Measurements from ENCODE around the gene RRAS2. TPM values are rescaled to one million over a fixed set of nuclear protein-coding genes. Genes with fewer than 3 reads are reported as not detected.
"Not testable (repeated sequence)": the region's sequence is repeated elsewhere in the genome, so short reads cannot be mapped to it uniquely, and the experiment has no call there.

Gene RRAS2
- total RNA-seq, 1 donor from 2014 or later: 58.3 TPM

DNA sequence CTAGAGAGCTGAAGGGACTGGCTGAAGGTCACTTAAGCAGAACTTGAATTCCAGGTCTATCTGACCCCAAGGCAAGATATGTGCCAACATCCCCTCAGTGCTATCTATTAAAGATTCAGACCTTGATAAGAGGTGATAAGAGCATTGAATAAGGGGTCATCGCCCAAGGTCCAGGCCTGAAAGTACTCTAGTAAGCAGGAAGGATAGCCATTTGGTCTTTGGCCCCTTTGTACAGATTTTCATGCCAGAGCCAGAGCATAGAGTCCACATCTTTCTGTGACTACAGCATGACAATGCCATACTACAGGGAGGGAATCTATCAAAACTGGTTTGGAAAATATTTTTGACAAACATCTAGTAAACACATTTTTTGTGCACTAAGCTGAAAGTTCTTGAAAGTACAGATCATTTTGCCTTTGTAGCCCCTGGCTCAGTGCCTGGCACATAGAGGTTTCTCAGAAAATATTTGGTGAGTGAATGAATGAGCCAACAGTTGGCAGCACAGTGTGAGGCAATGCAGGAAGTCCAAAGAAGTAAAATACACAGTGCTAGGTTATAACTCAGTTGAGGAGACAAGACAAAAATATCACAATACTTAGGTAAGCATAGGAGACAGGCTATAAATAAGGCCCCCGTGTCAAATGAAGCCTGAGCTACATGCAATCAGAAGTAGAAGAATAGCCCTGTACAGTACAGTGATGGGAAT, 15.1 kb upstream of the RRAS2 start:
- no peak for DNase-seq (ENCODE audit: low spot score in 2 of 2)
- no peak for FAIRE-seq

DNA sequence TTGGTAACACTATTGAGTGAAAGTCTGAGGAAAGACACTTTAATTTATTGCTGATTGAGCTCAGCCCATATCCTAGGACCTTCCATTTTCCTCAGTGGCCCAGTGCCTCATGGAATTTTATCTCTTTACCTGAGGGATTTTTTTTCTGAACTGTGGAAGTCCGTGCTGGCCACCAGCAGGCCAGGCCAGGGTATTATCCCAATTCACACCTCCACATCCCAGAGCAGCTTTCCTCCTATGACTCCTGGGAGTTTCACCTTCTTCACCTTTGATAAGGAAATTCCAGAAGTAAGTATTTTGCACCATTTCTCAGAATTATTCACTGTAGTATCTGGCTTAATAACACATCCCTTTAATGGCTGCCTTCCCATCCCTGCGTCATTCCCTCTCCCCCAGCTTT, 13.0 kb upstream of the RRAS2 start:
- FAIRE-seq (no peak), DNase-seq (ENCODE audit: low spot score in 2 of 2) (no peak)

DNA sequence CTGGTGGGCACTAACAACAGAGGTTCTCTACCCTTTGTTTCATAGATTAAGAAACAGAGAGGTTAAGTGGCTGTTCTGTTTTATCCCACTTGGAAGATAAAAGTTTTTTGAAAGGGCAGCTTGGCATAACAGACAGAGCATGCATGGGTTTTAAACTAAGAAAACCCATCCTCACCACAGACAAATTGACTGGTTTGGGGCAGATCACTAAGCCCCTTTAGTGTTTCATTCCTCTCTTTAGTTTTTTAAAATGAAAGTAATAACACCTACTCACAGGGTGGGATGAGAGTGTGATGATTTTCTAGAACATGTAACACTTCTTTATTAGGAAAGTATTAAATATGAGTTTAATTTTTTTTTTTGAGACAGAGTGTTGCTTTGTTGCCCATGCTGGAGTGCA, 12.3 kb upstream of the RRAS2 start:
- no peak for DNase-seq (ENCODE audit: low spot score in 2 of 2)
- FAIRE-seq: no peak

DNA sequence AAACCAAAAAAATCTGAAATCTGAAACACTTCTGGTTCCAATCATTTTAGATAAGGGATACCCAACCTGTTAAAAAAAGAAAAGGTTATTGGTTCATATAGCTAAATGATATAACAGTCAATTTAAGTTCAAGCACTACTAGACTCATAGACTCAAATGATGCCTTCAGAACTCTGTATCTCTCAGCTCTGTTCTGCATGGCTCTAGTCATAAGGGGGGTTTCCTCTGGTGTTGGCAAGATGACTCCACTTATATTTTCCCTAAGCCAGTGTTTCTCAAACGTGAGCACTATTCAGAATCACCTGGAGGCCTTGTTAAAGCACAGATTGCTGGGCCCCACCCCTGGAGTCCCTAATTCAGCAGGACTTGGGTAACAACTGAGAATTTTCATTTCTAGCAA, 11.5 kb upstream of the RRAS2 start:
- DNase-seq (ENCODE audit: low spot score in 2 of 2) (no peak), FAIRE-seq (no peak)

DNA sequence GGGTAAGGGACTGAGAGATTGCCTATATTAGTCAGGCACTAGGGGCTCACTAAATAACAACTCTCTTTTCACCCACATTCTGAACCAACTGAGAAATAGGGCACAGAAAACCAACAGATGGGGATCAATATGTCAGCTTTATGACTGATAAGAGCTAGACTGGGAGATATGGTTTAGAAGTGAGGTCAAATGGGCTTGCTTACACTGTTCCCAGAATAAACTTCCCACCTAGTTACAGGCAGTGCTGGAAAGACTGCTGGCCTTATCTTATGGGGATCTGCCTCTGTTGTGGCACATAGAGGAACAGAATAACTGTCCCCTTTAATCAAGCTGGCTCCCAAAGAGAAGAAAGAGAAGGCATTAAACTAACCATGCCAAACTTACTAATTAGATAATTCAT, 10.6 kb upstream of the RRAS2 start:
- no peak for DNase-seq (ENCODE audit: low spot score in 2 of 2)
- FAIRE-seq: no peak

DNA sequence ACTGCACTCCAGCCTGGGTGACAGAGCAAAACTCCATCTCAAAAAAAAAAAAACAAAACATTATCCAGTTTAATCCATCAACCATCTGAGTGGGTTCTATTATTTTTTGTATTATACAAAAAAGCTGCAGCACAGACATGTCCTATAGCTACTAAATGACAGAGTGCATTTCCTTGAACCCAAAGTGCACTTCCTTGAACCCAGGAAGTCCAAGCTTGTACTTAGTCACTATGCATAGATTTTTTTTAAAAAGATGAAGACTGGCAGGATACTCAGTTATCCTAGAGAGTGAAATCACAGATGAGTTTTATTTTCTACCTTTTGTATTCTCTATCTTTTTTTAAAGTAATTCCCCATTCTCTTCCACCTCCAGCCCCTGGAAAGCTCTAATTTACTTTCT, 8.0 kb upstream of the RRAS2 start:
- DNase-seq (ENCODE audit: low spot score in 2 of 2) (no peak), FAIRE-seq (no peak)

DNA sequence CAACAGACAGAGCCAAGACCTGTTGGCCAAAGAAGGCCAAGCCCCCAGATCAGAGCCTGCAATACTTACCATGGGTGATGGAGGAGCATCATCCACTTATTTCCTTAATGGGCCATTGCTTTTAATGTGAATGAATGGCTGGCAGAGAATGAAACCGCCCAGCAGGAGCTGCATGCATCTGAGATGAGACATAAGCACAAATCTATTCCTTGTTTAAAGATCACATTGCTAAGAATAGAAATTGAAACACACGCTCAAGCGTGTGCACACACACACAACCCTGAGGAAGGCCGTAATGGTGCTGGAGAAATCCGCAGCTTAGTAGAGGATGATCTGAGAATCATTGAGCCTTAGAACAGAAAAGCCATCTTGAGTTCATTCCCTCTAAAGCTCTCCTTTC, 5.3 kb upstream of the RRAS2 start:
- DNase-seq (ENCODE audit: low spot score in 2 of 2) (no peak), FAIRE-seq (no peak)

DNA sequence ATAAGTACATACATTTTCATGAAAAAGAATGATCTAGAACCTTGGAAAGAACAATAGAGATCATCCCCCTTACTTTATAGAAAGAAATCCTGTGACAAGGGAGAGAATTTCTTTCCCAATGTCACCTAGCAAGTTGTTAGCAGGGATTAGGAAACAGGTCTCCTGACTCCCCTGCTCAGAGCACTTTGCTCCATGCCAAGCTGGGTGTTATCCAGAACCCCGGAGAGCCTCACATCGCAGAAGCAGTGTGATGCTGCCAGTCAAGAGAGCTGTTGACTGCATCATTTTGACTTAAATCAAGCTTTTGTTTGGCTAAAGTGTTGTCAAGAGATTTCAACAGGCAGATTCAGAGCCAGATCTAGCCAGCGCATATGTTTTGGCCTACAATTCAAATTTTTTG, 3.6 kb upstream of the RRAS2 start:
- FAIRE-seq (no peak), DNase-seq (ENCODE audit: low spot score in 2 of 2) (no peak)

DNA sequence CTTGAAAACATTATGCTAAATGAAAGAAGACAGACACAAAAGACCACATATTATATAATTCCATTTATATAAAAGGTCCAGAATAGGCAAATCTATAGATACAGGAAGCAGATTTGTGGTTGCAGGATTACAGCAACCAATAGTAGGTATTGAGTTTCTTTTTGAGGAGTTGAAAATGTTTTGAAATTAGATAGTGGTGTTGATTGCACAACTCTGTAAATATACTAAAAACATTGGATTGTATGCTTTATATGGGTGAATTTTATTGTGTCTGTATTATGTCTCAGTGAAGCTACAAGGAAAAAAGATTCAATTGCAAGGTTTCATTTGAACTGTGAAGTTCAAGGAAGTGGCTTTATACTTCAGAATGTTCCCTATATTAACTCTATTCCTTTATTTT, 3.0 kb upstream of the RRAS2 start:
- DNase-seq (ENCODE audit: low spot score in 2 of 2): no peak
- no peak for FAIRE-seq

DNA sequence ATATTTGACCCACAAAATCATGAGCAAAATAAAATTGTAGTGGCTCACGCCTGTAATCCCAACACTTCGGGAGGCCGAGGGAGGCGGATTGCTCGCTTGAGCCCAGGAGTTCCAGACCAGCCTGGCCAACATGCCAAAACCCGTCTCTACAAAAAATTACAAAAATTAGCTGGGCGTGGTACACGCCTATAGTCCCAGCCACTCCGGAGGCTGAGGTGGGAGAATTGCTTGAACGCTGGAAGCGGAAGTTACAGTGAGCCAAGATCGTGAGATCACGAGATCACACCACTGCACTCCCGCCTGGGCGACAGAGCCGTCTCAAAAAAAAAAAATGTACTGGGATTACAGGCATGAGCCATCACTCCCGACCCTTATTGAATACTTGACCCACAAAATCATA, 2.0 kb upstream of the RRAS2 start:
- FAIRE-seq (no peak), DNase-seq (ENCODE audit: low spot score in 2 of 2) (no peak)

DNA sequence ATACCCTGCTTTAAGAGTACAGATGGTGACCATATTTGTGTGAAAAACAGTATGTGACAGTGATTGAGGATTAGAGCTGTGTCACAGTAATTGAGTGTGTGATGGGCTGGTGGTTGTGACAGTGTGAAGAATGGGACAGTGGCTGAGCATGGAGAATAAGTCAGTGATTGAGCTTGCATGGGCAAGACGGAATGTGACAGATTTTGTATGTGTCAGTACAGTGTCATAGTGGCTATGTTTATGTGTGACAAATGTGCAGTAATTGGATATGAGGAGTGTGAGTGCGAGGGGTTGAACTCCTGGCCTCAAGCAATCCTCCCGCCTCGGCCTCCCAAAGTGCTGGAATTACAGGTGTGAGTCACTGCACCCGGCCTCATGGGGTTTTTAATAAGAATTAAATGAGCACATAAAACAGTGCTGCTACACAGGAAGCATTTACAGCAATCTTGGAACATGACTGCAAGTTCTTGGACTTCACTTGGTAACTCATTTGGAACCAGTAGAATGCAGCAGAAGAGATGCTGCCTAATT, 583 bp upstream of the RRAS2 start:
- DNase-seq (ENCODE audit: low spot score in 2 of 2) (no peak), FAIRE-seq (no peak)

DNA sequence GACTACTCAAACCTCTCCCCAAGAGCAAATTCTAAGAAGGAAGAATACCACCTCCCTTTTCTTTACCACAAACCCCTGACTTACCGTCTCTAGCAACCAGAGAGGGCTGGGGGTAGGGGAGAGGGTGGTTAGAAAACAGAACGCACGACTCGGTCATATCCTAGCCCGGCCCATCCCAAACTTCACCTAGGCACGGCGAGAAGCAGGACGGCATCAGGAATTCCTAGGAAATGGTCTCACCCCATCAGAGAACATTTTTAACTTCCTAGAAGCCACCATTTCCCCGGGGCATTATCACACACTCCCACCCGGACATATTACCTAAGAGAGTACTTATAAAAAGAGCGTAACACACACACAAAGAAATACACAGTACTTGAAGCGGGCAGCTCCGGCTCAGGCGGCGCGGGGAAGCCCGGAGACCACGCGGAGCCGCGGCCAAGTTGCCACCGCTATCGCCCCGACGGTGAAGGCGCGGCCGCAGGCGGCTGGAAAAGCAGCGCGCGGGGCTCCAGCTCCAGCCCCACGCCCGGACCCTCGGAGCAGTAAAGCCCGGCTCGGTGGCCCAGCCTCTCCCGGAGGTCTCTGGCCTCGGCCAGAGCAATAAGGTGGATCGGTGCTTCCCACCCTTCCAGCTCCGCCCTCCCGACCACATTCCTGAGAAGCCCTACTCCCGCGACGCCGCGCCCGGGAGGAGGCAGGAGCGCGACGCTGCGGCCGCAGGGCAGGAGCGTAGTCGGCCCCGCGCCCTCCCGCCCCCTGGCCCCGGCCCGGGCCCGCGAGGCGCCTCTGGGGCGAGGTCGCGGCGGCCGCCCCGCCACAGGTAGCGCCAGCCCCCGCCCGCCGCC, 878 bp downstream of the RRAS2 start:
- FAIRE-seq (no peak), DNase-seq (ENCODE audit: low spot score in 2 of 2) (peak; percentile 34 to 41)

DNA sequence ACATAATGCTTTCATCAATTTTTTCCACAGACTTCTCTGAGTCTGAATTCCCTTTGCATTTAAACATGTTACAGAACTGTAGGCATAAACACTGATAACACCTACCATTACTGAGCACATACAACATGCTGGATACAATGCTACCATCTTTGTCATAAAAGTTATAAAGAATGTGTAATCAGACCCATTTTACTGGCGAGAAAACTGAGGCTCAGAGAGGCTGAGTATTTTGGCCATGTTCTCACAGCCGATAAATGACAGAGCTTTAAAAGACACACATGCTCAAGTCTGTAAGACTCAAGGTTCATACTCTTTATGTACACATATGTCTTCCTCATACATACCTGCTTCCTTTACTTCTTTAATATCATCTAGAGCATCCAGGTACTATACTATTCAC, 2.6 kb downstream of the RRAS2 start:
- no peak for FAIRE-seq

DNA sequence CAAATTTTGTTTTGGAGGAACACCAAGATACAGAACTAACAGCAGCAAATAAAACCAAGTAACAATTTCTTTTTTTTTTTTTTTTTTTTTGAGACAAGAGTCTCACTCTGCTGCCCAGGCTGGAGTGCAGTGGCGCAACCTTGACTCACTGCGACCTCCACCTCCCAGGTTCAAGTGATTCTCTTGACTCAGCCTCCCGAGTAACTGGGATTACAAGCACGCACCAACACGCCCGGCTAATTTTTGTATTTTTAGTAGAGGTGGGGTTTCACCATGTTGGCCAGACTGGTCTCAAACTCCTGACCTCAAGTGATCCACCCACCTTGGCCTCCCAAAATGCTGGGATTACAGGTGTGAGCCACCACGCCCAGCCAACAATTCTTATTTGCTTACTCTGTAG, 4.4 kb downstream of the RRAS2 start:
- not testable (repeated sequence) for FAIRE-seq; DNase-seq (ENCODE audit: low spot score in 2 of 2)

More for the DNA sequence above, 2.6 kb downstream of the RRAS2 start:
- no peak for DNase-seq (ENCODE audit: low spot score in 2 of 2)

DNA sequence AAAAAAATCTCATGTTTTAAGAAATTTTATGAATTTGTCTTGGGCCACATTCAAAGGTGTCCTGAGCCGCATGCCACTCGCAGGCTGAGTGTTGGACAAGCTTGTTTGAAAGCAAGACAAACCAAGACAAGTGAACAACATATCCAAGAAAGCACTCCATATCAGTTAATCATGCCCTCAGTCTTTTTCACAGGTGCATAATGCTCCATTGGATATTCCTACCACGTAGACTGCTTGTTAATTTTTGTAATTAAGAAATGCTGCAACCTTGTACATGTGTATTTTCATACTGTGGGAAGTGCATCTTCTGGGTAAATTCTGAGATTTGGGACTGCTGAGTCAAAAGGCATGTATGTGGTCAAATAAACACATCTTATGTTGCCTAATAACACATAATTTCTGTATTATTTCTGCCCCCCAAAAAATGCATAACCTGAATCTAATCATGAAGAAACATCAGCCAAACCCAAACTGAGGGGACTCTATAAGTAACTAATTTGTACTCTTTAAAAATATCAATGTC, 8.2 kb downstream of the RRAS2 start:
- no peak for FAIRE-seq
- no peak for DNase-seq (ENCODE audit: low spot score in 2 of 2)

DNA sequence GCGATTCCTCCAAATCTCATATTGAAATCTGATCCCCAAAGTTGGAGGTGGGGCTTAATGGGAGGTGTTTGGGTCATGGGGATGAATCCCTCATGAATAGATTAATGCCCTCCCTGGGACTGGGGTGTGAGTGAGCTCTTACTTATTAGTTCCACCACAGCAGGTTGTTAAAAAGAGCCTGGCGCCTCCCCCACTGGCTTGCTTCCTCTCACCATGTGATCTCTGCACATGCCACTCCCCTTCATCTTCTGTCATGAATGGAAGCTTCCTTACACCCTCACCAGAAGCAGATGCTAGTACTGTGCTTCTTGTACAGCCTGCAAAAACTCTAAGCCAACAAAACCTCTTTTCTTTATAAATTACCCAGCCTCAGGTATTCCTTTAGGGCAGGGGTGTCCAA, 8.8 kb downstream of the RRAS2 start:
- DNase-seq (ENCODE audit: low spot score in 2 of 2): no peak
- no peak for FAIRE-seq

DNA sequence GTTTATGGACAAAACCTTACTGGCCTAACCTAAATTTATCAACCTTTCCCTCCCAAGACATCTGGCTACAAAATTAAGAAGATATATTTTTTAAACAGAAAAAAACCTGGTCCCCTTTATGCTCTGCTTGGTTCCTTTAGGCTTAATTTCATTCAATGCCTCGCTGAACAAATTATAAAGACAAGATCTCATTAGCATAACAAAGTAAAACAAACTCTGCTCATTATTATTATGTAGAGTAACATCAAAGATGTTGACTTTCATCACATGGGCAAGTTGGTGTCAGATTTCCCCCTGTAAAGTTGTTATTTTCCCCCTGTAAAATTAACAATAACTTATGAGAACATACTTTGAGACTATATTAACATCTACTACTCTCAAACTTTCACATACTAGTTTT, 11.0 kb downstream of the RRAS2 start:
- FAIRE-seq (no peak), DNase-seq (ENCODE audit: low spot score in 2 of 2) (no peak)

DNA sequence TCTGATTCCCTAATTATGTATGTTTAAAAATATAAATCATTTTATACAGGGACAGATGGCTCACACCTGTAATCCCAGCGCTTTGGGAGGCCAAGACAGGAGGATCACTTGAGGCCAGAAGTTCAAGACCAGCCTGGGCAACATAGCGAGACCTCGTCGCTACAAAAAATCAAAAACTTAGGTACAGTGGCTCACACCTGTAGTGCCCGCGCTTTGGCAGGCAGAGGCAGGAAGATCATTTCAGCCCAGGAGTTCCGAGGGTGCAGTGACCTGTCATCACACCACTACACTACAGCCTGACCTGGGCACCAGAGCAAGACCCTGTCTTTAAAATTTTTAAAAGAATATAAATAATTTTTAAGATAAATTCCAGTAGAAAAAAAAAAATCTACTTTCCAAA, 11.5 kb downstream of the RRAS2 start:
- FAIRE-seq: no peak

DNA sequence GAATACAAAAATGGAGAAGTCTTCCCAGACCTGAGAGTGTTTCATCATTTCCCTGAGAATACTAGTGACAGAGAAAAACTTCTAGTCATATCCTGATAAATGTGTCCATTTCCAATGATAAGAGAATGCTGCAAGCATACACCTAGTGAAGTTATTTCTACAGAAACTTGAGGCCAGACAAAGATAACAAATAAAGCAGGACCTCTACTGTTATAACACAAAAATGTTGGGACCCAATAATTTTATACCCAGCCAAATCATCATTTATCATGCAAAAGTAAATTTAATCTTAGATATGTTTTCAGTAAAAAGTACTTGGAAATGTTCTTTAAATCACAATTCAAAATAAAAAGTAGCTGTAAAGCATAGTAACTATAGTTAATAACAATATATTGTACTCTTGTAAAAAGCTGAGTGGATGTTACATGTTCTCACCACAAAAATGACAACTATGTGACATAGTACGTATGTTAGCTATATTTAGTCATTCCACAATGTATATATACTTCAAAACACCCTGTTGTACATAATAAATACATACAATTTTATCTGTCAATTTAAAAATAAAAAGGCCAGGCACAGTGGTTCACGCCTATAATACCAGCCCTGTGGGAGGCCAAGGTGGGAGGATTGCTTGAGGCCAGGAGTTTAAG, 12.6 kb downstream of the RRAS2 start:
- DNase-seq (ENCODE audit: low spot score in 2 of 2) (no peak), FAIRE-seq (no peak)

More for the DNA sequence above, 11.5 kb downstream of the RRAS2 start:
- no peak for DNase-seq (ENCODE audit: low spot score in 2 of 2)

DNA sequence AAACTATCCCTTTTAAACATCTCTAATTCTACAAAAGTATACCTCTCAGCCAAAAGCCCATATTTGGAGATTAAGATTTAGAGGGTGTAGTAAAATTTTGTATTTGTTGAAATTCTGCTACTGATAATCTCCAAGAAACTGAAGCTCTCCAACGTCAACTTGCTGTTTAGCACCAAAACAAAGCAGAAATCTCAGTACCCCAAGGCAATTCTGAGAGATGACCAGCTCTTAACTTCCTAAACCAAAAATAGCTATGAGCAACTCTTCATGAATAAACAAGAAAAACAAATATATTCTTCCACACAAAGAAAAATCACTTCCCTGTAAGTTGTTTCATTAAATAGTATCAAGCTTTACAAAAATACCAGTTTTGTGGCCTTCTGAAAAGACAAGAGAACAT, 13.3 kb downstream of the RRAS2 start:
- DNase-seq (ENCODE audit: low spot score in 2 of 2) (no peak), FAIRE-seq (no peak)

DNA sequence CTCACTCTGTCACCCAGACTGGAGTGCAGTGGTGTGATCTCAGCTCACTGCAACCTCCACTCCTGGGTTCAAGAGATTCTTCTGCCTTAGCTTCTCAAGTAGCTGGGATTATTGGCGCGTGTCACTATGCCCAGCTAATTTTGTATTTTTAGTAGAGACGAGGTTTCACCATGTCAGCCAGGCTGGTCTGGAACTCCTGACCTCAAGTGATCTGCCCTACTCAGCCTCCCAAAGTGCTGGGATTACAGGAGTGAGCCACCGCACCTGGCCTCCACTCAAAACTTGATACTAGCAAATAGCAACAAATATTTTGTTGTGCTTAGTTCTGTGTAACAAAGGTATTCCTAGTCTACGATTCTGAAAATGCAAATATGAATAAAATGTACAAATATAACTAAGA, 14.0 kb downstream of the RRAS2 start:
- not testable (repeated sequence) for DNase-seq (ENCODE audit: low spot score in 2 of 2); FAIRE-seq
